ENCODE data around the gene NEXN.

The NEXN gene

DNA sequence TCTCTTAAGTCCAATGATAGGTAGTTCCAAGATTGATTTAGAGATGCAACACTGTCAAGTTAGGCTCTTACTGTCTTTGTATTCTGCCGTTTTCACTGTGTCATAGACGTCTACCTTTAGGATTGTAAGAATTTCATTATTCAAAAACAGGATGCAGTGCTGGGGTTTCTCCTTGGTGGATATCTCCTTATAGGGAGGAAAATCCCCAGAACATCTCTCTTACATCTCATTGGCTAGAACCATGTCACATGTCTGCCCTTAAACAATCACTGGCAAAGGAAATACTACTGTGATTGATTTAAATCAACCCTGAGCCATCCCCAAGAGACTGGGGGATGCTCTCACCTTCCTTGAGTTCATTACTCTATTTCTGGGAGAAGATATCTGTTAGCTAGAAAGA is 101.3 kb downstream of the NEXN start:
- no peak for ATAC-seq
- TF ChIP-seq BACH2 (CRISPR knock-in tag; IDR thresholded peaks at IDR 0.05; ENCODE audit: borderline replicate concordance) (no peak), ZFP30 (CRISPR knock-in tag; IDR thresholded peaks at IDR 0.05) (no peak), PPARA (CRISPR knock-in tag; IDR thresholded peaks at IDR 0.05; ENCODE audit: borderline replicate concordance) (no peak), ZFP3 (CRISPR knock-in tag; IDR thresholded peaks at IDR 0.05) (no peak), CSRNP3 (CRISPR knock-in tag; IDR thresholded peaks at IDR 0.05) (no peak), ZNF70 (CRISPR knock-in tag; IDR thresholded peaks at IDR 0.05) (no peak), TCF4 (CRISPR knock-in tag; IDR thresholded peaks at IDR 0.05; ENCODE audit: borderline replicate concordance) (no peak), TOX (CRISPR knock-in tag; IDR thresholded peaks at IDR 0.05; ENCODE audit: borderline replicate concordance) (no peak), ARNTL (CRISPR knock-in tag; IDR thresholded peaks at IDR 0.05; ENCODE audit: borderline replicate concordance, low read depth) (no peak), CSDC2 (CRISPR knock-in tag; IDR thresholded peaks at IDR 0.05) (no peak), CREB5 (CRISPR knock-in tag; IDR thresholded peaks at IDR 0.05; ENCODE audit: low read depth) (no peak), ZNF565 (CRISPR knock-in tag; conservative IDR thresholded peaks at IDR 0.05; ENCODE audit: low read depth) (no peak), TSHZ2 (CRISPR knock-in tag; IDR thresholded peaks at IDR 0.05) (no peak), OSR1 (CRISPR knock-in tag; IDR thresholded peaks at IDR 0.05) (no peak), ISL1 (CRISPR knock-in tag; IDR thresholded peaks at IDR 0.05) (no peak)
- TF ChIP-seq, protein P1, sequence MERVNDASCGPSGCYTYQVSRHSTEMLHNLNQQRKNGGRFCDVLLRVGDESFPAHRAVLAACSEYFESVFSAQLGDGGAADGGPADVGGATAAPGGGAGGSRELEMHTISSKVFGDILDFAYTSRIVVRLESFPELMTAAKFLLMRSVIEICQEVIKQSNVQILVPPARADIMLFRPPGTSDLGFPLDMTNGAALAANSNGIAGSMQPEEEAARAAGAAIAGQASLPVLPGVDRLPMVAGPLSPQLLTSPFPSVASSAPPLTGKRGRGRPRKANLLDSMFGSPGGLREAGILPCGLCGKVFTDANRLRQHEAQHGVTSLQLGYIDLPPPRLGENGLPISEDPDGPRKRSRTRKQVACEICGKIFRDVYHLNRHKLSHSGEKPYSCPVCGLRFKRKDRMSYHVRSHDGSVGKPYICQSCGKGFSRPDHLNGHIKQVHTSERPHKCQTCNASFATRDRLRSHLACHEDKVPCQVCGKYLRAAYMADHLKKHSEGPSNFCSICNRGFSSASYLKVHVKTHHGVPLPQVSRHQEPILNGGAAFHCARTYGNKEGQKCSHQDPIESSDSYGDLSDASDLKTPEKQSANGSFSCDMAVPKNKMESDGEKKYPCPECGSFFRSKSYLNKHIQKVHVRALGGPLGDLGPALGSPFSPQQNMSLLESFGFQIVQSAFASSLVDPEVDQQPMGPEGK (CRISPR knock-in tag; IDR thresholded peaks at IDR 0.05; ENCODE audit: borderline replicate concordance) = no peak

DNA sequence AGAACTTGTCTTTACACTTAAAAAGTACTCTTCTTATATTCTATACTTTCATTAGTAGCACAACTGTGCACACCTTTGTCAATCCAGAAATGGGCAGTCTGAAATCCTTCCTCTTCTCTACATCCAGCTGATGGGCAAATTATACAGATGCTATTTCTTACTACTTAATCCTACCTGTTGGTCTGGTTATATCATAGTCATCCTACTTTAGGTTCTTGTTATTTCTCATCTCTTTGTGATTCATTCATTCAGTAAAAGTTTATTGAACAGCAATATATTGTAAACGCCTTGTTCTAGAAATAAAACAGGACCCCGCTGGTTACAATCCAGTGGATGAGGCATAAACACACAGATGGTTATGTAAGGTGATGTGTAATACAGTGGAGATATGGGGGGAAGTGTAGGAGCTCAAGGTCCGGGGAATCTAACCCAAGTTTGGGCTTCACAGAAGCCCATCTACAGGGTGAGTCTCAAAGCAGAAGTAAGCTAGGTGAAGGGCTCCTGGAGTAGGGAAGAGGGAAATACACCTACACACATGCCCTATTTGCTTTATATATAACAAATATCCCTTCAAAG is 102.3 kb downstream of the NEXN start:
- no peak for ATAC-seq
- TF ChIP-seq PPARA (CRISPR knock-in tag; IDR thresholded peaks at IDR 0.05; ENCODE audit: borderline replicate concordance) (no peak), ESRRG (CRISPR knock-in tag; IDR thresholded peaks at IDR 0.05) (no peak), ZC3H10 (CRISPR knock-in tag; IDR thresholded peaks at IDR 0.05) (no peak), ZNF8 (CRISPR knock-in tag; IDR thresholded peaks at IDR 0.05) (no peak)

DNA sequence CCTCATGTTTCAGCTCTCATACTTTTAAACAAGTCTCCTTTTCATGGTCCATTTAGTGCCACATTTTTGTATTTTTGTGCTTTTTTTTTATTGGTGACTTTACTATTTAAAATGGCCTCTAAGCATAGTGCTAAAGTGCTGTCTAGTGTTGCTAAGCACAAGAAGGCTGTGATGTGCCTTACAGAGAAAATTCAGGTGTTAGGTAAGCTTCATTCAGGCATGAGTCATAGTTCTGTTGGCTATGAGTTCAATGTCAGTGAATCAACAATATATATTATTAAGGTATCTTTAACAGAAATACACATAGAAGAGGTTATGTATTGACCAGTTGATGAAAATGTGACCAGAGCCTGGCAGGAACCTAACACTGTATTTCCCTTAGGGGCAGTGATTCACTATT is 103.2 kb downstream of the NEXN start:
- ATAC-seq = no peak
- TF ChIP-seq ZC3H10 (CRISPR knock-in tag; IDR thresholded peaks at IDR 0.05) (no peak), ARNTL (CRISPR knock-in tag; IDR thresholded peaks at IDR 0.05; ENCODE audit: borderline replicate concordance, low read depth) (no peak), CSRNP3 (CRISPR knock-in tag; IDR thresholded peaks at IDR 0.05) (no peak), RARB (CRISPR knock-in tag; IDR thresholded peaks at IDR 0.05) (no peak), CREB5 (CRISPR knock-in tag; IDR thresholded peaks at IDR 0.05; ENCODE audit: low read depth) (no peak), TCF4 (CRISPR knock-in tag; IDR thresholded peaks at IDR 0.05; ENCODE audit: borderline replicate concordance) (no peak), ZNF8 (CRISPR knock-in tag; IDR thresholded peaks at IDR 0.05) (no peak), ISL1 (CRISPR knock-in tag; IDR thresholded peaks at IDR 0.05) (no peak), SNAI2 (CRISPR knock-in tag; IDR thresholded peaks at IDR 0.05) (no peak), ESRRG (CRISPR knock-in tag; IDR thresholded peaks at IDR 0.05) (no peak), ZNF565 (CRISPR knock-in tag; conservative IDR thresholded peaks at IDR 0.05; ENCODE audit: low read depth) (no peak), POU6F1 (CRISPR knock-in tag; IDR thresholded peaks at IDR 0.05; ENCODE audit: borderline replicate concordance, low read depth) (no peak)
- TF ChIP-seq, protein P1 (CRISPR knock-in tag; IDR thresholded peaks at IDR 0.05; ENCODE audit: borderline replicate concordance) = no peak

All from SK-N-SH treated with all-trans-retinoic acid at 6 μM for 48 hours (cell line).